Measurements from ENCODE around the gene SLC43A2.

DNA sequence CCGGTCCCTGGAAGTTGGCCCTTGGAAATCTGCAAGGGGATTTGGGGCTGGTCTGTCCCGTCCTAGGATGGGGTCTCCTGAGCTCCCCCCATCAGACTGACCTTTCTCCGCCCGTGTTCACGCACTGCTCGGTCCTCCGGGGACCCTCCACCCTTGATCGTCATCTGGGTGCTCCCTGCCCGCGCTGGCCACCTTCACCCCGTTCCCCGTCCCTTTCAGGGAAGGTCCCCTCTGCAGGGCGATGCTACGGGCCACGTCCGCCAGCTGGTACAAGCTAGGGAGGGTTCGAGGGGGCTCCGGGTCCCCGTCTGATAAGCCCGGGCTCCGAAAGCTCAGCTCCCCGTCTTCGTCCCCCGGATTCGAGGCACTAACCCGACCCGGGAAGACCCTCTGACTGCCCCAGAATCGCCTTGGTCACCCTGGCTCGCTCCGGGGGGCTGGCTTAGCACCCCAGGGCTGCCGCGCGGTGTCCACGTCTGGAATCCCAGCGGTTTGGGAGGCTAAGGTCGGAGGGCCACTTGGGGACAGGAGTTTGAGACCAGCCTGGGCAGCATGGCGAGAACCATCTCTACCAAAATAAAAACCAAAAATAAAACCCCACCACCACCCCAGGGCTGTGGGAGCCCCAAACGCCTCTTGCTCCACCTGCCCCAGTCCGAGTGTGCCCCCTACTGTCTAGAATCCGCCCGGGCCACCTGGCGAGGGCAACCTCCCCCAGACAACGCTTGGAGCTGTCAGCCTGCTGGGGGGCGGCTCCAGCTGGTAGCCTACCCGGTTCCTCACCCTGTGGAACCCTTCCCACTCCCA is 1.1 kb upstream of the SLC43A2 start:
- TF ChIP-seq, protein P1, sequence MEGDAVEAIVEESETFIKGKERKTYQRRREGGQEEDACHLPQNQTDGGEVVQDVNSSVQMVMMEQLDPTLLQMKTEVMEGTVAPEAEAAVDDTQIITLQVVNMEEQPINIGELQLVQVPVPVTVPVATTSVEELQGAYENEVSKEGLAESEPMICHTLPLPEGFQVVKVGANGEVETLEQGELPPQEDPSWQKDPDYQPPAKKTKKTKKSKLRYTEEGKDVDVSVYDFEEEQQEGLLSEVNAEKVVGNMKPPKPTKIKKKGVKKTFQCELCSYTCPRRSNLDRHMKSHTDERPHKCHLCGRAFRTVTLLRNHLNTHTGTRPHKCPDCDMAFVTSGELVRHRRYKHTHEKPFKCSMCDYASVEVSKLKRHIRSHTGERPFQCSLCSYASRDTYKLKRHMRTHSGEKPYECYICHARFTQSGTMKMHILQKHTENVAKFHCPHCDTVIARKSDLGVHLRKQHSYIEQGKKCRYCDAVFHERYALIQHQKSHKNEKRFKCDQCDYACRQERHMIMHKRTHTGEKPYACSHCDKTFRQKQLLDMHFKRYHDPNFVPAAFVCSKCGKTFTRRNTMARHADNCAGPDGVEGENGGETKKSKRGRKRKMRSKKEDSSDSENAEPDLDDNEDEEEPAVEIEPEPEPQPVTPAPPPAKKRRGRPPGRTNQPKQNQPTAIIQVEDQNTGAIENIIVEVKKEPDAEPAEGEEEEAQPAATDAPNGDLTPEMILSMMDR (conservative IDR thresholded peaks at IDR 0.05; ENCODE audit: low read depth, low read length), result peak; percentile 57
- no peak for TF ChIP-seq EZH2 (IDR thresholded peaks at IDR 0.05; ENCODE audit: borderline replicate concordance, low read depth, low read length, poor library complexity, severe bottlenecking)

Measured in A673 (cell line).